GM21723 (cell line): ENCODE measurements around the gene PIK3C2B.

ENCODE experiments used
- ATAC-seq: cut with Tn5 transposase; IDR thresholded peaks from one replicate; pipeline ENCODE4 v1.9.1; 2021; ENCODE audit warnings: mild to moderate bottlenecking, moderate library complexity; ENCODE audit not compliant: unreplicated experiment

PIK3C2B gene

DNA sequence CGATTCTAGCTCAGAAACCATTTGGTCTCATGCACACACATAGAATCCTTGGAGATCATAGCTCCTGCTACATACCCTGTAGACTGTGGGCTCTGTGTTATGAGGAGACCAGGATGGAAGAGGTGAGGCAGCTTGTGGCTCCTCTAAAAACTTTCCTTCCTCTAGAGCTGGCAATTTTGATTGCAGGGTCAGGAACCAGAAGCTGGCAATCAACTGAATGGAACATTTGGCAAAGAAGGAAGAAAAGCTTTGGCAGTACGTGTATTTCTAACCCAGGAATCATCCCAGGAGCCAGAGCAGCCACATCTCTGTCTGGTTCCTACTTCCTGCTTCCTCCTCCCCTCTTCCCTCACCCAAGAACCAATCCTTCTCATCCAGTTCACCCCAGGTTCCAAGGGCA, 15.7 kb downstream of the PIK3C2B start:
- ATAC-seq = no peak

DNA sequence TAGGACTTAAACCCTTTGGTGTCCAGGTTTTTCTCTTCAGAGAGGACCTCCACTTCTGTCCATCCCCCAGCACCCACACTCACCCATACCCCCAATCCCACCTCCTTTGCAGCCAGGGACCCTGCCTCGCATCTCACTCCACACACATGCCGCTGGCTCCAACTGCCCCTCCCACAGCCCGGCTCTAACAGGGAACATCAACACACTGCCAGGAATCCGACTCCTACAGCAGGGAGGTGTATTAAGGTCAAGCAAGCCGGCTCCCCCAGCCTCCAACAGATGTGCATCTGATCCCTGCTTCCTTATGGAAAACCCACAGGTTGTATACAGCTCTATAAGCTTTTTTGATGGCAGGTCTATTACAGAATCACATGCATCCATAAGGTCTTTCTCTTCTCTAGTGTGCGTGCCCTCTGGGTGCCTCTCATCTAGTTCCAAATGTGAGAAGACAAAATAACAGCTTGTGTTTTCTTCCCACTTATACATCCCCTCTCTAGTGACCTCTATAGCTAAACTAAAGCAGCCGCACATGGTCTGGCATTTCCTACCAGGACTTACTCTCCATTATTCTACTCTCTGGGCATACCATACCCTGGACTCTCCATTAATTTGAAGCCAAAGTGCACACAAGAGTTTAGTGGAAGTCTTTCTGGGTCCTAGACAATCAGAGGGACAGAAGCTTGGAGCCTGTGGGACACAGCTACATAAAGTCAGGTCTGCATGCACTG, 16.3 kb downstream of the PIK3C2B start:
- no peak for ATAC-seq

DNA sequence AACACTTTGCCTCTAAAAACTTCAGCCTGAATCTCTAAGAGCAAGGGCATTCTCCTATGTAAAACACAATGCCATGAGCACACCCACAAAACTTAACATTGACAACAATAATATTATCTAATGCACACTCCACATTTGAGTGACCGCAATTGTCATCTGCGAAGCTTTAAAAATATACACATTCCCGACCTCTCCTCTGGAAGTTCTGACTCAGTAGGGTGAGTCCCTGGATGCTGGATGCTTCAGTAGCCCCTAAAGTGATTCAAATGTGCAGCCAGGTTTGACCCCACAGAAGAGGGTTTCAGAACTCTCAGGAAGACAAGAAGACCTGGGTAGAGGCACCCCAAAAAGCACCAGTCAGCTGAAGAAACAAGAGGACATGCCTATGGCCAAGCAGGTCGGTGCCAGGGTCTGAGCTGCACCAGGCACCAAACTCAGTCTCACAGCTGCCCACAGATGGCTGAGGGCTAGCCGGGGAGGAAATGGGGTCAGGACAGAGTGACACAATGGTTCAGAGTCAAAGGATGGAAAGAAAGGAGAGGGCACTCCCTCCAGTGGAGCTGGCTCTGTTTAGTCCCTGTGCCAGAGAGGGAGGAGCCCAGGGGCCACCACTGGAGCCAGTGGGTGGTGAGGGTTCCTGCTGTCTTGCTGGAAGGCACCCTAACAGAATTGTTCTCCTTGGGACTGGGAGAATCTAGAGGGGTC, 17.4 kb downstream of the PIK3C2B start:
- ATAC-seq = no peak

DNA sequence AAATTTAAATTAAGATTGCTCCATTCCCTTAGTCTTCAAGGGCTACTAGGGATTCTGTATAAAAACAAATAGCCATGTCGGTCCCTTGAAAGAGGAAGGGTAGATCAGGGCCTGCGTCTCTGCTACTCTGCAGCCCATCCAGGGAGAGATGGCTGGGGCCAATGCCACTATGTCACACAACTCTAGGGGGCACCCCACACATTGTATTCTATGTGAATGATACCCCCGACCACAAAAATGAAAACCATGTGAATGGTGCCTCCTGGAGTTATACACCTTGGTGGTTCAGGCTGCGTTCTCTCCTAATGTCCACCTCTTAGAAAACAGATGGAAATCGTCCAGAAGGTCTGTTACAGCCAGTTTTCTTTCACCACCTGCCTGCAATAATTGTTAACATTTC, 18.0 kb downstream of the PIK3C2B start:
- no peak for ATAC-seq

DNA sequence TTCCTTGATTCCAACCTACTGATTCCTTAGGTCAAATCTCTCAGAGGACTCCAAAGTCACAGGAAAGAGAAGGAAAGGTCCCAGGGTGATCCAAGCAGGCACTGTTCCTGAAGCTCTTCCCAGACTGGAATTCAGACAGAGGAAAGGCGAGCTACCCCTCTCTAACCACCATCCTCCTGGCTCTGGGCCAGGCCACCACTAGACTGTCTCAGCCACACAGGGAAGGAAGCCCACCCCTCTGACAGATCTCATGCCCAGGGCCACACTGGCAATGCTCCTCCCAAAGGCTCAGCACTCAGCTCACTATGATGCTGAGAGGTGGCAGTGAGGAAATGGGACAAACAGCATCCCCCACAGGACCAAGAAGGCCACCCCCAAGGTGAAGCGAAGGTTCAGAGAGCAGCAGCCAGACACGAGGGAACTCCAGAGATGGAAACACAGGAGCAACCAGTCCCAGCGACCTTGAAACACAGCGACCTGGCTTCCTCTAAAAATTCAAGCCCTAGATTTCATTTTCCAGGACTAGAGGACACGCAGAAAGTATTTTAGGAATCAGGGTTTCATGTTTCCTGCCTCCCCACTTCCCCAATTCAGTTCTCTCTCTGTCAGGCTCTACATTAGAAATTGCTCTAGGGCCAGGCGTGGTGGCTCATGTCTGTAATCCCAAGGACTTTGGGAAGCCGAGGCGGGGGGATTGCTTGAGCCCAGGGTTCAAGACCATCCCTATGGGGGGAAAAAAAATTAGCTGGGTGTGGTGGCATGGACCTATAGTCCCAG, 18.8 kb downstream of the PIK3C2B start:
- no peak for ATAC-seq

DNA sequence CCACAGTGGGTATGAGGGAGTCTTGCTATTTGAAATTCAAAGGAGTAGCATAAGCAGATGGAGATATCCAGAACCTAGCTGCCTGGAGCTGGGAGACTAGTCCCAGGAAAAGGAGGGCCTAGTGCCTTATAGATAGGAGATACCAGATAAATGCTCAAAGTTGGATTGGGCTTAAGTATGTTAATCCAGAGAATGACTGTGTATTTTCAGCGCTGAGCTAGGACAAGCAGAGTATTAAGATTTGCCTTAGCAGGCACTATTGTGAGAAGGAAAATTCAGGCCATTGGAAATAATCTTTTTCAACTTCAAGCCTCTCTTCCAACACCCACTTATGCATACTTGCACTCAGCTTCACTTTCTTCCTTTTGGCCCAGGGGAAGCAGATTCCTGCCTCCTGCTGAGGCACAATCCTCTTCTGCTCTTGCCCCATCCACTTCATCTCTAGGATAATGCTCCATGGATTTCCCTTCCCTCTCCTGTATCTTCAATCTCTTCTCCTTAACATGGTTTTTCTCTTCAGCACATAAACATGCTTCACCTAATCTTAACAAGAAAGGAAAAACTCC, 21.1 kb downstream of the PIK3C2B start:
- no peak for ATAC-seq

DNA sequence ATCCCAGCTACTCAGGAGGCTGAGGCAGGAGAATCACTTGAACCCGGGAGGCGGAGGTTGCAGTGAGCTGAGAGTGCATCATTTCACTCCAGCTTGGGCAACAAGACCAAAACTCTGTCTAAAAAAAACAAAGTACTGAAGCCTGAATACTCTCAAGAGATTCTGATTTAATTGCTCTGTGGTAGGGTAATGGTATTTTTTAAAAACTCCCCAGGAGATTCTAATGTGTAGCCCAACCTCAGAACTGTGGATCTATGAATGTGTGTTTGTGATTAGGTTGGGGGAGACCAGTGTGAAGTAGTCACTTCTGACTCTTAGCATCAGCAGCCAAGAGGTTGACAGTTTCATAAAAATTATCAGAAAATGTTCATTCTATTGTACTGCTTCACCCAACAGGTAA, 21.9 kb downstream of the PIK3C2B start:
- no peak for ATAC-seq

DNA sequence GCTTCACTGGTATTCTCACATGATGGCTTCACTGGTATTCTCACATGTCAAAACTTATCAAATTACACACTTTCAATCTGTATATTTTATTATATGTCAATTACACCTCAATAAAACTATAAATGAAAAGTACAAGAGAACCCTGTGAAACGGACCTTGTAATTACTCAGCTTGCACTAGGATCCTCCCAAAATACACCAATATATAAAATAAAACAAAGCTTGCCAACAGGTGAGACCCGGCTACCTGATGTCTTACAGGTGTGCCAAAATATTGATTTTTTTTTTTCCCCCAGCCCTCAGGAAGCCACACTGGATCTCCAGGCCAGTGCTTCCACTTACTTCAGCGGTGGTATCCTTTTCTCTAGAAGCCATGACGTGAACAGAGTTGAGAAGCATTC, 22.9 kb downstream of the PIK3C2B start:
- no peak for ATAC-seq

DNA sequence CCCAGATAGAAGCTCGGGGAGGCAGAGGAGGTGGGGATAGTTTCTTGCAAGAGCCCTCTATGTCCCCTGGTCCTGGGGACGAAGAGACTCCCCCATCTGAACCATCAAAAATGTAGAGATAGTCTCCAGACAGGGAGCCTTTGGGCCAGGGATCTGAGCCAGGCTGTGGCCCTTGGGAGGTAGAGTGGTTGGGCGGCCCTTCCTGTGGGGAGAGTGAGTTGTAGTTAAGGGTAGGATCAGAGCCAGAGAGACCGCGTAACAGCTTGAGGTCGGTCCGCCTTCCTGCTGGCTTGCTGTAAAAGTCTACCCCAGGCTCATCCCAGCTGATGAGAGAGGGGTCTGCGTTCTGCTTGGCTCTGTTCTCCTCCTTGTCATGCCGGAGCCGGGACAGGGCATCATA, 25.3 kb downstream of the PIK3C2B start:
- no peak for ATAC-seq

DNA sequence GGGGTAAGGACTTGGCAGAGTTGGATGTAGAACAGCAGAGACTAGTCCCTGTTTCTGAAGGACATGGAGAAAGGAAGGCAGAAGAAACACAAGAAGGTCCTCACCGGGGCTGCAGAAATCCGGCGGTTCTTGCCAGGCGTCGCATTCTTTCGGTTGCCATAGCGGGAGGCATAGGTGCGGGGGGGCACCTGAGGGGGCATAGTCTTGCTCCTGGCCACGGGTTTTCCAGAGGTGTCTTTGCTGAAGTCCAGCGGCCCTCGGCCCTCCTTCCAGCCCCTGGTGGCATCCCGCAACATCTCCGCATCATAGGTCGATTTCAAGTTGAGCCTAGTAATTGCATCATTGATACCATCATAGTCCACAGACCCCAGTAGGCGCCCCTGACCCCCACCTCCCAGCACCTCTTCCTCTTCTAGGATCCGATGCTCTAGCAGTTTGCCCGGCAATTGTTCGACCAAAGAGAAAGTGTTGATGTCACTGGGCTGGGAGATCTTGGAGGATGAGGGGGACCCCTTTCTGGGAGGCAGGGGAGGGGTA, 25.8 kb downstream of the PIK3C2B start:
- ATAC-seq = no peak

DNA sequence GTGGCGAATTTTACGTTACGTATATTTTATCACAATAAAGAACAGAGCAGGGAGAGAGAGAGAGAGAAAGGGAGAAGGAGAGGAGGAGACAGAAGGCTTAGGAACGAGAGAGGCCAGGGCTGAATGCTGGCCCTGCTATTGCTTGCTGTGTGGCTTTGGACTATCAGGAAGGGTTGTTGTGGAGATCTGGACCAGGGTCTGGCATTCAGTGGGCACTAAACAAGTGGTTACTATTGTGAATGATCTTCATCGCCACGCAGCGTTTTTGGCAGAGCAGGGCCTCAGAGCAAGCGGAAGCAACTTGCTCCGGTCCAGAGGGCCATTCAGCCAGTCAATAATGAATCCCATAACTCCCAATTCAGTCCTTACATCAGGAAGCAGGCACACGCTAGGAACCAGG, 26.4 kb downstream of the PIK3C2B start:
- ATAC-seq = no peak

DNA sequence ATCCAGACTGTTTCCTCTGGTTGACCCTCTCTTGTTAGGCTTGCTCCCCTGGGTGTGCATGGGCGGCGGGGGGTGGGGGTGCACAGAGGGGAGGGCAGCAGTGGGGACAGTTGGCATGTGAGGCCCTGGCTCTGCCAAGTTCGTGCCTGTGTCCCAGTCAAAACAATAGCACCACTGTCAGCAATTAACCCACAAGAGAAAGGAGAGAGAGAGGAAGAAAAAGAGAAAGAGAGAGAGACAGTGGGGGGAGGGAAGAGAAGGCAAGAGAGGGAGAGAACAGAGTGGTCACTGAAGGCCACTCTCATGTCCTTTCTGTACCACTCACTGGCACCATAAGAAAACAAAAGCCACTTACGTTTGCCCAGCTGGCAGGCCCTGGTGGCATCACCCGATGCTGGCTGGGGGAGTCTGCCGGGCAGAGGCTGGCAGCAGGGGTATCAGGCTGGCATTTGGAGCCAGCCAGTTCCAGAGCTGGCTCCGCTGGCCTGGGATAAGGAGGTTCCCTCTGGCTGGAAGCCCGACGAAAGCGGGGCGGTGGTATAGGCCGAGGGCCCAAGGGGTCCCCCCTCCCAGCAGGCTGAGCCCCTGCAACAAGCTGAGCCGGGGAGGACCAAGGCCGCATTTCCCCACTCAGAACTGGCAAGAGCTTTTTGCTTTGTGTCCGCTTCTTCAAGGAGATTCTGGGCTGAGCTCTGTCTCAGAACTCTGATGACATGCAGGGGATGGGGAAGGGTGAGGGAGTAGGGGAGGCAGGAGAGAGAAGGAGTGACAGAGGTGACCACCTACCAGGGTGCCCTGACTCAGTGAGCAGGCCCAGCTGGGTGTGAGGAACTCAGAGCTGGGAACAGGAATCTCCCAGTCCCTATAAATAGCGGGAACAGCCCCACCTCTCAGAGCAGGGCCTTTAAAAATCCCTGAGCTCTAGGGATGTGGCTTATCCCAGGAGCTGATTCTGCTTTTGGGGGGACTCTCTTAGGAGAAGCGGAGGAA, 27.9 kb downstream of the PIK3C2B start:
- ATAC-seq = peak; percentile 10

DNA sequence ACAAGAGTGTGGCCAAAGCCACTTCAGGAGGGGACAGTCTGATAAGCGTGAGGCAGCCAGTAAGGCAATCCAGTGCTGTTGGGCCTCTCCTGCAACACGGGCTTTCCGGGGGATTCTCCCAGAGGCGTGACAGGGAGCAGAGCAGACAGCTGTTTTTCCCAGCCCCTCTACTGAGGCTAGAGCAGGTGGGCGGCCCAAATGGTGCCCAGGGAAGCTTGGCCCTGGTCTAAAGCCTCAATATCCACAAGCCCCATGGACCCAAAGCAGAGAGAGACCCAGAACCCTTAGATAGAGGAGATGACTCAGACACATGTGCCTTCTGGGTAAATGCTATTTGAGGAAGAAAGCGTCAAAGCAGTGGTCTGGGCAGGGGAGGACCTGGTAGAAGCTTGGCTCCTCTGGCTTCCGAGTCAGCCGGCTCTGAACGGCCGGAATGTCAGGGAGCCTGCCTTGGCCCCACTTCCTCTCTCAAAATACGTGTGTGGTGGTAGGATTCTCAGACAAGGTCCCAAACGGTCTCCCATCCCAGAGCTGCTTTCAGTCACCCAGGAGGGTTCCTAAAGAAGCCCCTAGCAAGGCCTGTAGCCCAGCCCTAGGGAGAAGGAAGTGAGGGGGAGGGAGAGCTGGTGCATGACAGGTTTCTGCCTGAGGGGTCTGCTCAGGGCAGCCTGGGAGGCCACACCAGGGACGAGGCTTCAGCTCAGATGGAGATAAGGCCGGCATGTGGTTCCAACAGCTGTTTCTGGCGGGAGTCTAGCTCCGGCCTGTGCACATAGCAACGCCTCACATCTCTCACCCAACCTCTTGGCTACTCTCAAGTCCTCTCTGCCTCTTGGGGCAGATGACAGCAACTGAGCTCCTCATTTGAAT, 28.8 kb downstream of the PIK3C2B start:
- ATAC-seq = peak; percentile 78

DNA sequence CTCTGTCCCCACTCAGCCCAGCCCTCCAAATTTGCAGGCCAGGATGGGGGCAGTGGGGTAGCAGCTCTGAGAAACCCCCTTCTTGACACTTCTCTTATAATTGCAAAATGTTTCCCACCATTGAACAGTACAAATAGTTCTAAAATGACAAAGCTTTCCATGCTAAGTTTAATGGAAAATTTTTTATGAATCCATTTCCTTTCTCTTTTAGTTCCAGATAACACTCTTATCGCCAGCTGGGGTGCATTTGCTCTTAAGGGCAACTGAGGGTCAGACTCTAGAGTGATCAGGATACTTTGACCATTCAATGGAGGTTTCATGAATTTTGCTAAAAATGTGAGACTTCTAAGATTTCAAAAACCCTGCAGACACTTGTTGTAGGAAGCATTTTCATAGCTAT, 29.9 kb downstream of the PIK3C2B start:
- ATAC-seq = no peak

DNA sequence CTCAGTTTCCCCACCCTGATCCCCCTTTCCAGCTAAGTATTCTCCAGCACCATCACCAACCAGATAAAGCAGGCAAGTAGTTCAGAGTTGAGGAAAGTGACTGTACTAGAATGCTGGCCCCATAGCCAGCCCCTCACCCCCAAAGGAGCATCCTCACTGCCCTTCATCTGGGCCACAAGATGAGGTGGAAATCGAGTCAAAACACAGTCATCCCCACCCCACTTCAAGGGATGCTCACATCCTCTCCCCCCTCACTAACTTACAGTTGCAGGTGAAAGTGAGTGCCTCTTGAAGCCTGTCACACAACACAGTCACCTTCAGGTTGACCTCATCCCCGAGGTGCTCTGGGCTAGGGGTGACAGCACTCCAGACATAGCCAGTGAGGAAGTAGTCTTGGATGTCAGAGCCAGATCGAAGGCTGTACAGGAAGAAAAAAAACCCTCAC, 30.4 kb downstream of the PIK3C2B start:
- ATAC-seq = no peak

DNA sequence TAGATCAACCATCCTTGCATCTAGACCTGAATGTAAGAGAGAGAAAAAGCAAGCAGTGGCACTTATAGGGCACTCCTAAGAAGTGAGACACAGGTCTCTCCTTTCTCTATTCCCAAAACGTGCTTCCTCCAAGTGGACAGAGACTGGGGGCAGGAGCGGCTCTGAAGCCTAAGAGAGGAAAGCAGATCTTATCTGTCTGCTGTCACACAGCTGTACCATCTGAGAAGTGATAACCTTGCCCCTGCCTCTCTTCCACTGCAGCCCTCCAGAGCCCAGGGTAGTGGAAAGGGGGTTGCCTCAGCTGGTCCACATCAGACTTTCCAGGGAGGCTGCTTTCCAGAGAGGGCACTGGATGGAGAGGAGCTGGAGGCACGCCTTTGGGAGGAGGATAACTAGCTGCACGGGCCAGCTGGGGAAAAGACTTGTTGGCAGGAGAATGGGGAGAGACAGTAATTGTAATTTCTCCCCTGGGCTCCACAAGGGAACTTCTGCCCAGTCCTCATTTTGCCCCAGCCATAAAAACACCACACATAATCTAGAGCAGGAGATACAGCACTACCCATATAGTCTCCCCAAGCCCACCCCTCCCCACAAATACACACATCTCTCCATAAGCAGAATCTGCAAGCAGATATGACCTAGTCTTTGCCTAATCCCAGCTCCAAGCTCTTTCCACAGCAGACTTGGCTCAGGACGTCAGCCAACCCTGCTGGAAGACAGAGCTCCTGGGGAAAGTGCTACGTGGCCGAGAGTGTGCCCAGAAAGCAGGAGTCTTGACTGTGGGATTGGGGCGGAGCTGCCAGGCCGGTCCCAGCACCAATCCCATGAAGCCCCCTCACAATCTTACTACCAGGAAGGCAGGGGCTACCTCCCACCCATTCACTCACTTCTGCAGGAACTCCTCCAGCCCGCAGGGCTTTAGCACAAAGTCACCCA, 31.2 kb downstream of the PIK3C2B start:
- no peak for ATAC-seq

DNA sequence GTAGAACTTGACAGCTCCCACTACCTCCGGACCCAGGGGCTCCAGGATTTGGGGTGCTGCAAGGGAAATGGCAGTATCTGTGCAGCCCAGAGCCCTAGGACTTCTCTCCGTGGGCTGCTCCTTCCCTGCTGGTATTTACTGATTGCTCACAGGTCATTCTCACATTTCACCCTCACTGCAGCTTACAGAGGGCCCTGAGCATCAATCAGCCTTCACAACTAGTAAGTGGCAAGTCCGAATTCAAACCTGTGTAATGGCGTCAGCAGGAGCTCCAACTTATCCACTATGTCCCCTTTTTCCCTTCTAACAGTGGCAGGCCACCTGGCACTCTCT, 32.4 kb downstream of the PIK3C2B start:
- ATAC-seq = no peak
